Activated T-helper 2 cell treated with anti-CD3 and anti-CD28 coated beads, Interferon-gamma antibody, Interleukin-2, Interleukin-4, amounts not matched to agents 10 μg/mL and 5 μg/mL and 100 μg/mL, durations not matched to agents 14 hours and 24 hours and 36 hours (primary cell): ENCODE measurements around the gene PLA2G2F. TPM values are rescaled to one million over a fixed set of nuclear protein-coding genes. Genes with fewer than 3 reads are reported as not detected.

Source experiments
- DNase-seq: peaks from one replicate; pipeline ENCODE4 v3.0.0; 2021; ENCODE audit warnings: low spot score
- H3K27ac Mint-ChIP-seq: one replicate; pipeline ENCODE4 v1.8.0; 2021; ENCODE audit warnings: mixed read lengths
- H3K27me3 Mint-ChIP-seq: one replicate; pipeline ENCODE4 v1.8.0; 2021; ENCODE audit warnings: low read depth, mixed read lengths
- H3K36me3 Mint-ChIP-seq: one replicate; pipeline ENCODE4 v1.8.0; 2021; ENCODE audit warnings: low read depth, mixed read lengths
- H3K4me1 Mint-ChIP-seq: one replicate; pipeline ENCODE4 v1.8.0; 2021; ENCODE audit warnings: low read depth, mixed read lengths
- H3K4me3 Mint-ChIP-seq: one replicate; pipeline ENCODE4 v1.8.0; 2021; ENCODE audit warnings: low read depth, mild to moderate bottlenecking, moderate library complexity, mixed read lengths
- H3K9me3 Mint-ChIP-seq: one replicate; pipeline ENCODE4 v1.8.0; 2021; ENCODE audit warnings: mixed read lengths
- intact Hi-C: fragments of 100-400 bp; cut with micrococcal nuclease; formaldehyde crosslinking; loops from one replicate; pipeline ENCODE4 v1.15.1; 2023
- total RNA-seq: library from RNA; stranded (reverse); gene quantifications from 2 replicates; pipeline ENCODE4 v1.2.3, GENCODE V29; 2022

Gene PLA2G2F
- total RNA-seq, 1 donor from 2014 or later: not detected

GRCh38 chr1:20185834-20186782 lies 47.0 kb downstream of the PLA2G2F start, which contains the start of the genes PLA2G2C and UBXN10:
TSS of gene PLA2G2C (minus strand) at chr1:20186518. CDS start at chr1:20177363, 9,155 bp downstream.
TSS of gene UBXN10 (plus strand) at chr1:20186096. CDS start at chr1:20190562, 4,466 bp downstream.
- peak; percentile 51 for DNase-seq
- Mint-ChIP-seq H3K27me3 (peaks cover 44% of the 10 kb centered on the region), H3K9me3 (no peaks in the 10 kb centered on the region), H3K4me3 (peak within 1 kb of the TSS; percentile 78), H3K27ac (peak within 1 kb of the TSS; percentile 82), H3K36me3 (no peaks in the 10 kb centered on the region), H3K4me1 (peaks cover 39% of the 10 kb centered on the region)
- intact Hi-C loops: loop anchor here (2.0 kb wide), 1 partner anchor 13 kb away; no protein-coding TSS in a partner anchor

- intact Hi-C loops: loop anchor here (2.0 kb wide), 1 partner anchor 14 kb away; no protein-coding TSS in a partner anchor
- peak overlapping the region; percentile 19 for H3K4me3 Mint-ChIP-seq
- H3K9me3 Mint-ChIP-seq: no peaks in the 10 kb centered on the region
- DNase-seq: no peak
- H3K36me3 Mint-ChIP-seq: no peaks in the 10 kb centered on the region
- H3K4me1 Mint-ChIP-seq: peaks cover 39% of the 10 kb centered on the region
- H3K27ac Mint-ChIP-seq: peak overlapping the region; percentile 31
- H3K27me3 Mint-ChIP-seq: peaks cover 42% of the 10 kb centered on the region
Measured at GRCh38 chr1:20187103-20187812, 48.1 kb downstream of the PLA2G2F start.

- Mint-ChIP-seq H3K27ac (no peak overlapping the region), H3K36me3 (no peaks in the 10 kb centered on the region), H3K27me3 (peaks cover 47% of the 10 kb centered on the region), H3K4me1 (peaks cover 39% of the 10 kb centered on the region), H3K9me3 (no peaks in the 10 kb centered on the region), H3K4me3 (no peak overlapping the region)
- intact Hi-C loops: loop anchor here (2.0 kb wide), 1 partner anchor 15 kb away; no protein-coding TSS in a partner anchor
- DNase-seq: no peak
Measured at GRCh38 chr1:20187813-20188454, 48.8 kb downstream of the PLA2G2F start.

GRCh38 chr1:20188455-20188817 lies 49.3 kb downstream of the PLA2G2F start:
- H3K9me3 Mint-ChIP-seq: no peaks in the 10 kb centered on the region
- H3K4me1 Mint-ChIP-seq: peaks cover 38% of the 10 kb centered on the region
- peaks cover 47% of the 10 kb centered on the region for H3K27me3 Mint-ChIP-seq
- intact Hi-C loops: no loop called here
- DNase-seq: no peak
- H3K36me3 Mint-ChIP-seq: no peaks in the 10 kb centered on the region
- no peak overlapping the region for H3K4me3 Mint-ChIP-seq
- H3K27ac Mint-ChIP-seq: no peak overlapping the region

- intact Hi-C loops: no loop called here
- no peak overlapping the region for H3K27ac Mint-ChIP-seq
- H3K27me3 Mint-ChIP-seq: peaks cover 49% of the 10 kb centered on the region
Measured at GRCh38 chr1:20189664-20190063, 50.5 kb downstream of the PLA2G2F start.

GRCh38 chr1:20190256-20191160 lies 51.4 kb downstream of the PLA2G2F start:
- no peaks in the 10 kb centered on the region for H3K36me3 Mint-ChIP-seq
- intact Hi-C loops: no loop called here
- H3K4me3 Mint-ChIP-seq: no peak overlapping the region

More at GRCh38 chr1:20189664-20190063, 50.5 kb downstream of the PLA2G2F start:
- H3K4me1 Mint-ChIP-seq: peaks cover 31% of the 10 kb centered on the region
- H3K36me3 Mint-ChIP-seq: no peaks in the 10 kb centered on the region
- no peak for DNase-seq
- H3K9me3 Mint-ChIP-seq: no peaks in the 10 kb centered on the region
- no peak overlapping the region for H3K4me3 Mint-ChIP-seq

GRCh38 chr1:20191266-20191825 lies 52.2 kb downstream of the PLA2G2F start:
- intact Hi-C loops: no loop called here
- Mint-ChIP-seq H3K27me3 (peaks cover 53% of the 10 kb centered on the region), H3K27ac (no peak overlapping the region), H3K4me3 (no peak overlapping the region), H3K4me1 (peaks cover 23% of the 10 kb centered on the region), H3K9me3 (no peaks in the 10 kb centered on the region), H3K36me3 (no peaks in the 10 kb centered on the region)
- no peak for DNase-seq

More at GRCh38 chr1:20190256-20191160, 51.4 kb downstream of the PLA2G2F start:
- Mint-ChIP-seq H3K27me3 (peaks cover 53% of the 10 kb centered on the region), H3K9me3 (no peaks in the 10 kb centered on the region), H3K27ac (no peak overlapping the region), H3K4me1 (peaks cover 25% of the 10 kb centered on the region)
- DNase-seq: no peak

GRCh38 chr1:20192364-20192763 lies 53.2 kb downstream of the PLA2G2F start:
- DNase-seq: no peak
- intact Hi-C loops: no loop called here
- H3K4me3 Mint-ChIP-seq: no peak overlapping the region
- no peak overlapping the region for H3K27ac Mint-ChIP-seq
- peaks cover 14% of the 10 kb centered on the region for H3K4me1 Mint-ChIP-seq
- H3K27me3 Mint-ChIP-seq: peaks cover 55% of the 10 kb centered on the region
- H3K36me3 Mint-ChIP-seq: no peaks in the 10 kb centered on the region
- no peaks in the 10 kb centered on the region for H3K9me3 Mint-ChIP-seq

GRCh38 chr1:20192871-20193411 lies 53.8 kb downstream of the PLA2G2F start:
- intact Hi-C loops: no loop called here
- Mint-ChIP-seq H3K4me3 (no peak overlapping the region), H3K27me3 (peaks cover 56% of the 10 kb centered on the region), H3K27ac (no peak overlapping the region), H3K36me3 (no peaks in the 10 kb centered on the region), H3K9me3 (no peaks in the 10 kb centered on the region), H3K4me1 (peaks cover 8% of the 10 kb centered on the region)
- DNase-seq: no peak

GRCh38 chr1:20194224-20194623 lies 55.1 kb downstream of the PLA2G2F start:
- no peak overlapping the region for H3K4me3 Mint-ChIP-seq
- H3K27ac Mint-ChIP-seq: no peak overlapping the region
- intact Hi-C loops: no loop called here
- H3K36me3 Mint-ChIP-seq: no peaks in the 10 kb centered on the region
- no peak for DNase-seq
- no peaks in the 10 kb centered on the region for H3K9me3 Mint-ChIP-seq
- no peaks in the 10 kb centered on the region for H3K4me1 Mint-ChIP-seq
- peaks cover 50% of the 10 kb centered on the region for H3K27me3 Mint-ChIP-seq

GRCh38 chr1:20194757-20195461 lies 55.8 kb downstream of the PLA2G2F start:
- DNase-seq: peak; percentile 50
- intact Hi-C loops: loop anchor here (1.0 kb wide), 2 partner anchors 30 to 277 kb away; no protein-coding TSS in a partner anchor
- no peaks in the 10 kb centered on the region for H3K4me1 Mint-ChIP-seq
- H3K36me3 Mint-ChIP-seq: no peaks in the 10 kb centered on the region
- no peak overlapping the region for H3K4me3 Mint-ChIP-seq
- no peaks in the 10 kb centered on the region for H3K9me3 Mint-ChIP-seq
- H3K27me3 Mint-ChIP-seq: peaks cover 47% of the 10 kb centered on the region
- no peak overlapping the region for H3K27ac Mint-ChIP-seq
